Kasumi-1 (cell line): ENCODE data around the gene FYTTD1.
A peak's percentile ranks its signal among the peaks of the same experiment; 100 is the strongest.

ENCODE experiments used
- DNase-seq, 2 experiments: peaks; one replicate each; lab custom pipeline; 2025; lab: John Stamatoyannopoulos, UW

FYTTD1 gene

DNA sequence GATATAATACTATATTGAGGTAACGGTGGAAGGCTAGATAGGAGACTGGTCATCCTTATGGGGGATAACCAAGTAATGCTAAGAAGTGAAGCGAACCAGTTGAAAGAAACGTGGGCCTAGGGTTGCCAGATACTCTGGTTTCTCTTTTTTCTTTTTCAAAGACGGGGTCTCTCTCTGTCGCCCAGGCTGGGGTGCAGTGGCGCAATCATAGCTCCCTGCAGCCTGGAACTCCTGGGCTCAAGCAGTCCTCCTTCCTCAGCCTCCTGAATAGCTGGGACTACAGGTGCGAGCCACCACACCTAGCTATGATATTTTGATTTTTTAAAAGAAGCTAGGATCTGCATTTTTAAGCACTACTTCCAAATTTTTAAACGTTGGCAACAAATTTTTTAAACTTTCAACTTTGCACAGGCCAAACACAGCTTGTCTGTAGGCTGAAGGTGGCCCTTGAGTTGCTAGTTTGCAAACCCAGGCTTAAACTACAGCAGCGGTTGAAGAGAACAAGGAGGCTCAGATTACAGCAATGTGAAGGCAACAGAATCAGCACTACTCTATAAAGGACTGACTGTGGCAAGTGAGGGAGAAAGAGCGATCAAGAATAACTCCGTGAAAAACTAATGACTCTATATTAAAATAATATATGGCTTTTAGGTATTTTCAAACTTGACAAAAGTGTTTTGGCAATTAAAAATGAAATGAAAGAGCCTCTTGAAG, 11.8 kb upstream of the FYTTD1 start:
- no peak for DNase-seq

DNA sequence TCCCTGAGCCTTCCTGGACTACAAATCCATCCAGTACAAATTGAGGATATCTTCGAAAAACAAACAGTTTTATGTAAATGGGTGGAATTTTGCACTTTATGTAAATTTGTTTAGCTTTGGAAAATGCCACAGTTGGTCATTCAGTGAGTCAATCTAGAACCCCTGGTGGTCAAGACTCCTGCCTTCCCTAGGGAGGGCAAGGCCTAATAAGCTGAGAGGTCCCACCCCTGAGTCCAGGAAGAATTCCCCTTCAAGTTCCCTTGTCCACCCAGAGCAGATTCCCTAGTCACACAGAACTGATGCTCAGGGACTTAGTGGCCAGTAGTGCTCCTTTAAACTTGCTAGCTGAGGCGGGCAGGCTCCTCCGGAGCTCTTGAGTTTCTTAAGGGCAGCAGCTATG, 6.9 kb upstream of the FYTTD1 start:
- DNase-seq: no peak

DNA sequence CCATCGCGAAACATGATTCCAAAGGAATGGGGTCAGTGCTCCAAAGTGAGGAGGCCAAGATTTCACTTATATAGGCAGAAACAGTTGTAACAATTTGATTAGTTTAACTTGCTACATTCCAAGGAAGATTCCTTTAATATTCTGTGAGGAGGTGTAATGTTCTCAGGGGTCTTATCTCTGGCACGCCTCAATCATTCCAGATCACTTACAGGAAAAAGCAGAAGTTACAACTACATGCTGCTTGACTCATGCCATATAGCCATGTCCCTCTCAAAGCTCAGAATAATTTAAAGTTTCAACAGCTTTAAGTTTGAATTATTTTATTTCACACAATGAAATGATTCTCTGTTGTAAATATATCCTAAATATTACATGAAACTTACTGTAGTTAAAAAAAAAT, 3.5 kb upstream of the FYTTD1 start:
- DNase-seq: peak; percentile 20 to 38

DNA sequence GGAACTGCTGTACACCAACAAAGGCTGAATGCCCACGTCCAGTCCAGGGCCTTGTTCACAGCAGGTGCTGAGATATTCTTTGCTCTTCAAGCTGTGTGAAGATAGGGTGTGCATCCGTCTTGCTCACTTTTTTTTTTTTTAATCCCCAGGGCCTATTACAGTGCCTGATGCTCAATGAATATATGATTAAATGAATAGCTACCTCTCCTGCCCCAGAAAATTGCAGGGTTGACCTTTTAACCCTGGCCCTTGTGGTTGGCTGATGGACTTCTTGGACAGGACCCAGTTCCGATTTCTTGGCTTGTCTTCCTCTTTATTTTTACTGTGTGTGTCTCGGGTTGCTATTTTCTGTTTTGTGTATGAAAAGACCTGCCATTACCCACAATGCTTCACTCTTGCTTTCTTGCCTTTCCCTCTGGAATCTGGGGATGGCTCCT, 2.9 kb upstream of the FYTTD1 start:
- no peak for DNase-seq

DNA sequence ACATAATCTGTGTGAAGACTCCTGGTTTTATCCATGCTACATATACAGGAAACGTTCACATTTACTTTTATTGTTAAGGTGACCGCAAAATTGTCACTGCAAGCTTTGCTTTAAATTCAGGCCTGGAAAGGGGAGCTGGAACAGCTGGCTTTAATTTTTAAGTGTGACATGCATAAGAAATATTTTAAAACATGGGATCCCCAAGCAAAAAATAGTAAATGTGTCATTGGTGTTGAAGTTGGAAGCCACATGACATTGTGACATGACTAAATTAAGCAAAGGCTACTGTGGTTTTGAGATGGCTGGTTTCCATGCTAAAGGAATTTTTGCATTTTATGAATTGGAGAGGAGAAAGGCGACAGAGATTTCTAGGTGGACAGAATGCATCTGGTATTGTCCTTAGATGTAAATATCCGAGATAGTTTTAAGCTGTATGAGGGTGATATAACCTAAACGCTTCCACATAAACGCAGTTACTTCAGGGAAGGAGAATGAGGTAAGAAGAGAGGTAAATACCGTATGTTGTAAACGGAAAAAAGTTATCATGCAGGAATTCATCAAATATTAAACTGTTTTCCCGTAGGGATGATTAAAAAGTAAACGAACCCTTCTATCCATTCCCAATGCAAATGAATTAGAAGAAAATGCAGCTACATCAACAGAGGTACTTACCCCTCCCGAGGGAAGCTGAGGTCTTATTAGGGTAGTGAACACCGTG, 927 bp upstream of the FYTTD1 start:
- no peak for DNase-seq

DNA sequence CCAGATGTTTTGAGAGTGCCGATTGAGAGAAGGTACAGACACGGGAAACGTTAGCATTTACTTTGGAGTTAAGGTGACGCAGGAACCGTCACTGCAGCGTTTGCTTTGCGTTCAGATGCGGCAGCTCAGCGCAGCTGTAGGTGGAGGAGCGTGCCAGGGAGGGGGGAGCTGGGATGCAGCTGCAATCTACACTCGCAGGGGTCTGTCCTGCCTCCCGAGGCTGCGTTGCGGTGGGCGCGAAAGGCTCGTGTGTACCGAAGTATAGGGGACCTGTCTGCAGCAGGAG, 425 bp upstream of the FYTTD1 start:
- DNase-seq: no peak

DNA sequence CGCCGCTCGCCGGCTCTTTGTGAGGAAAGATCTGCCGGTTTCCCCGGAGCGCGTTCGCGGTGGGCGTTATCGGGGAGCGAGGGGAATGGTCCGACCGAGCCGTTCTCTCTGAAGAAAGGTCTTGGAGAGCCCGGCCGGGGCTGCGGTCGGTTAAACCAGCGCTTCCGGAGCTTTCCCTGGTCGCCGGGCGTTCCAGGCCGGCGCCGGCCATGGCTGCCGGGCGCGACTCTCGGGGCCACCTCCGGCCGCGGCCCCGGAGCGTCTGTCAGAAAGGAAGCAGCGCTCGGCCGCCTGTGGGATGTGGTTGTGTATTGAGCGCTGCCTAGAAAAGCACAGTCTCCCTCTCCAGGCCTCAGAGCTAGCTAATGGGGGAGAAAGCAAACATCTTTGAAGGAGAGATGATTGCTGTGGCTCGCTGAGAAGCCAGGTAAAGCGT, 731 bp downstream of the FYTTD1 start:
- DNase-seq: peak; percentile 51 to 58

DNA sequence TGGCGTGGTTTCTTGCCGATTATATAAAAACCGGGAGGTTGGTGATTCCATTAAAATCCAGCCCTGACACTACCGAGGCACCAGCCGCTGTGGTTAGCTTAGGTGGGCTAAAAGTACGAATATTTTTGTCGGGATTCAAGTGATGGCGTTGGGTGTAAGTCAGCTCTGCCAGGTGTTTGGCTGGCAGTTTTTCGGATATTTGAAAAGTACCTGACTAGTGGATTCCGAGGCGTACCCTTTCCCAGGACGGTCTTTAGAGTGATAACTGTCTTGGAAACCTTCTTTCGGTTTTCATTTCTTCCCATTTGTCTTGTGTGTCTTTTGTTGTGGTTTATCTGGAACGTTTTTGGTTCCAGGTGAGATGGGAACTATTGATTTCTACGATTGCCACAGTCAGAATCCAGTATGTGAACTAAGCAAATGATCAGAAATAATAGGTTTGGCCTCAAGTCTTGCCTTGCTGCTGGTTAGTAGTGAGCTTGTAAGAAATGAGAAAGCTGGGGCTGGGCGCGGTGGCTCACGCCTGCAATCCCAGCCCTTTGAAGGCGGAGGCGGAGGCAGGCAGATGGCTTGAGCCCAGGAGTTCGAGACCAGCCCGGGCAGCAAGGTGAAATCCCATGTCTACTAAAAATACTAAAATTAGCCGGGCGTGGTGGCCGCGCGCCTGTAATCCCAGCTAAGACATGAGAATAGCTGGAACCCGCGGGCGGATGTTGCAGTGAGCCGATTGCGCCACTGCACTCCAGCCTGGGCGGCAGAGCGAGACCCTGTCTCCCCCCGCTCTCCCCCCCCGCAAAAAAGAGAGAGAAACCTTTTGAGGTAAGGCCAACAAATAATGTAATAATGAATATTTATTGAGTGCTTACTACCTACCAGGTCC, 1.4 kb downstream of the FYTTD1 start:
- DNase-seq: peak in 1 of 2 experiments; percentile 46

DNA sequence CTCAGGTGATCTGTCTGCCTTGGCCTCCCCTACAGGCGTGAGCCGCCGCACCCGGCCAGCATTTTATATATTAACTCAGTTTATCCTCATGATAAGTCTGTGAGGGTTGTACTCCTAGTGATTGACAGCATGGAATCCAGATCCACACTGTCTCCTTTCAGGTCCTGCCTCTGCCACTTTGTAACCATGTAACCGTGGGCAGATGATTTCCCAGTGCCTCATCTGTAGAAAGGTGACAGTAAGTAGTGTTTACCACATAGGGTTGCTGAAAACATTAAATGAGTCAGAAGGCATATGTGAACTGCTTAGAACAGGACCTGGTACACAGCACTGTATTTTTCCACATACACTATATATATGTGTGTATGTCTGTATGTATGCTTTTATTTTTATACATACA, 2.4 kb downstream of the FYTTD1 start:
- DNase-seq: no peak

DNA sequence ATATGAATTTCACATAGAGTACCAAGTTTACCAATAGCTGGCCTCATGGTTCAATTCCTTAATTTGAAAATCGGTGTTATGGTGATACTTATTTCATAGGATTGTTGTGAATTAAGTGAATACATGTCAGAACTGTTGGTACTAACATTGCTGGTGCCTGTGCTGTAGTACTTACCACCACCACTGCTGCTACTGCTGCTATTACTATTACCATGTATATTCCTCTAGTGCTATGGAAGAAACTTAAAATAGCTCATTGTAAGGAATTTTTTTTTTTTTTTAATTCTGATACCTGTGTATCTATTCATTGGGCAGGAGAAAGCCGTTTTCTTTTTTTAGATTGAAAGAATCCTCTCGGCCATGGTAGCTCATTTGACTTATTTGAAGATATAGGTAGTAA, 3.6 kb downstream of the FYTTD1 start:
- DNase-seq: peak; percentile 24 to 25

DNA sequence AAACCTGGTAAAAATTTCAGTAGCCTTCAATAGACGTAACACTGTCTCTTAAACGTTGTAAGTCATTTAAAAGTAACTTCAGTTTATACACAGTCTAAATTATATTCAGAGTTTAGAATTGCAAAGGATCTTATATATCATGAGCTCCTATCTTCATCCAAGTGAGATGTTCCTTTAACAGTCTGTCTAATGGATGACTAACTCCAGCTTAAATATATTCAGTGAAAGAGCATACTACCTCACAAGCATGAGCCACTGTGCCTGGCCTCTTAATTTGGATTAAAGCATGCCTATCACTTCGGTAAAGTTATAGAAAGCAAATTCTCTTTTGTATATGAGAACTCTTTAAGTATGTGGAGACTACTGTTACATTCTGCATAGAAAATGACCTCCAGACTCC, 7.0 kb downstream of the FYTTD1 start:
- DNase-seq: no peak

DNA sequence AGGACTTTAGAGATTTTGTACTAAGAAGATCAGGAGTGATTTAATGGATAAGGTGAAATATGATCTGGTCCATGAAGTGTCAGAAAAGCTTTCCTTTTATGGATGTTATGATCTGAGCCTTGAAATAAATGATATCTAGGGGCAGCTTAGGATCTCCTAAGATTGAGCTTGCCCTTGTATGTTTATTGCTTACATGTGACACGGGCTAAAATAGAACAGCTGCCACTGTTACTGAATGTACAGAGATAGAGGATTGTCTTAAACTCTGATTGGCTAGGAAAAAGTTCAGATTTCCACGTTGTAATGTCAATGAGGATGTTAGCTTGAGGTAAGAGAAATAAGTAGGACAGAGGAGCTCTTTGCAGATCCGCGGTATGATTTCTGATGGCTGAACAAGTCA, 8.8 kb downstream of the FYTTD1 start:
- no peak for DNase-seq

DNA sequence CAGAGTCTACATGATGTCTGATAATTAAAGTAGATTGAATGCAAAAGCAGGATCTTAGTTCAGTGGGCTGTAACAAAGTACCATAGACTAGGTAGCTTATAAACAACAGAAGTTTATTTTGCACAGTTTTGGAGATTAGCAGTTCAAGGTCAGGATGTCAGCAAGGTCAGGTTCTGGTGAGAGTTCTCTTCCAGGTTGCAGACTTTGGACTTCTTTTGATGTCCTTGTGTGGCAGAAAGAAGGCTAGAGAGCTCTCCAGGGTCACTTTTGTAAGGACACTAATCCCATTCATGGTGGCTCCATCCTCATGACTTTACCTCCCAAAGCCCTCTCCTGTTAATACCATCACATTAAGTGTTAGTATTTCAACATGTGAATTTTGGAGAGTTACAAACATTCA, 12.1 kb downstream of the FYTTD1 start:
- no peak for DNase-seq

DNA sequence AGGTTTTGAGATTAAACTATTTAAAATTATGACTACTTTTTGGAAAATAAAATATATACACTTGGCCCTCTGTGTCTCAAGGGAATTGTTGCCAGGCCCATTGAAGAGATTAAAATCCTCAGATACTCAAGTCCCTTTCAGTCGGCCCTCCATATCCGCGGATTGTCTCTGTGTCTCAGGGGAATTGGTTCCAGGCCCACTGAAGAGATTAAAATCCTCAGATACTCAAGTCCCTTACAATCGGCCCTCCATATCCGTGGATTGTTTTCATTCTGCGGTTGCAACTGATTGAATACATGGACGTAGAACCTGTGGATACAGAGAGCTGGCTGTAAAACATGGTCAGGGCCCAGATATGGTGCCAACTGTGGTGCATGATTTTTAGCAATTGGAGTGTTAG, 25.6 kb downstream of the FYTTD1 start:
- no peak for DNase-seq

DNA sequence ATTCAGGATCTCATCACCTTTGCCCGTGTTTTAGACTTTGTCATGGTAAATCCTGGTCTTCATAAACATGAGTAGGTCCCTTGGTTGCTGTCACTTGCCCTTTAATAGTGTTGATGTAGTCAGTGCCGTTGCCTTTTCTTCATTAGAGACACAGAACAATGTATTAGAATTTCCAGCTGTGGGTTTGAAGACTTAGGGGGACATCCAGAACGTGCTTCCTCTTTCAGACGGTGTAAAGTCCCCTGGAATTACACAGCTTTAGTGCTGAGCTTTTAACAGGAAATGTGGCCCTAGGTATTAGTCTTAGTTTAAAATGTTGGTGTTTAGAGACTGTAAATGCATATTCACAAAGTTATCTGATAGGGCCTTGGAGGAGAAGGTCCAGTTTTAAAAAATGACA, 32.5 kb downstream of the FYTTD1 start:
- peak; percentile 30 to 41 for DNase-seq

DNA sequence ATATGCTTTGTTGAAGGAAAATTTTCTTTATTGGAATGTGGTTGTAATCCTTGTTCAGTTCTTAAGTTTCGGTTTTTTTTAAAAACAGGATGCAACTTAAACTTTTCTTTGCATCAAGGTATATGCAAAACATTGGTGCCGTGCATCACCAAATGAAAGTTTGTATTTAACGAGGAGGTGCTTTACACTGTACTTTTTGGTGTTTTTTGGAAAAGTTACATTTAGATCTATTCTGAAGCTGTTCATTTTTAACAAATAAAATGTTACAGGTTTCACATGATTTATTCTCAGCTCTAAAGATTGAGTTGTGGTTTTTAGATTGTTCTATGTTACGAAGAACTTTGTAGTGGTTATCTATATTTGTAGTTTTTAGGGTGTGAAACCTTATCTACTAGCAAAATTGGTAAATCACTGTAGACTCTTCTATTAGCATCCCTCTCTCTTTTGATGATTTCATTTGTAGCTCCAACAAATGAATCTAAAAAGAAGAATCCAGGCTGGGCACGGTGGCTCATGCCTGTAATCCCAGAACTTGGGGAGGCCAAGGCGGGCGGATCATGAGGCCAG, 34.4 kb downstream of the FYTTD1 start:
- DNase-seq: no peak

DNA sequence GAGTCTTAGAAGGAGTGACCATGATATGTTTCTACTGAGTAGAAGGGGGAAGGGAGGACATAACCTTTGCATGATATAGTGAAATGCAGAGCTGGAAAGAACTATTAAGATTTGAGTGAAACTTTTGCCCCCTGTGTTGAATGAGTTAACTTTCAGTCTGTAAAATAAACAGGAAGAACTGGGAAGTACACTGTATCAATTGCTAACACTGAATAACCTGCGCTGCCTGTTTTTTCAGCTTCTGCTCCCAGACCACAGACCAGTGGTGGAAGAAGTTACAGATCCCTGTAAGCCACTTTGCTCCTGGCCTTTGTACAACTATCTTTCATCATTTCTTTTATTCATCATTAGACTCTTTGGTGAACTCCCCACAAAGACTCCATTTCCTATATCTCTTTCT, 37.7 kb downstream of the FYTTD1 start:
- DNase-seq: no peak

DNA sequence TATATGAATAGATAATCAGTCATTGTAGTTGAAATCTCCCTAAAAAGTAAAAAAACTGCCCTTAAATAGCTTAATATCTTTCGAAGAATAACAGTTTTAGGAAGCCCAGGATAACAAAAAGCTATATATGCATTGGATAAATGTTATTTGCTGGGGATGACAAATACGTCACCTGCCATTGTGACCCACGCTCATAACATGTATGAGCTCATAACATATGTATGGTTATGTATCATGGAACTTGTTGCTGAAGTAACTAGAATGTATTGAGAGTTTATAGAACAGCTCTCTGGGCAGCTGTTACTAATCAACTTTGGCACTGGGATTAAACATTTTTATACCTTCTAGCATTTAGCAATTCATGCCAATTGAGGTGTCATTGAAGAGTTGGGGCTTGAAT, 39.6 kb downstream of the FYTTD1 start:
- DNase-seq: no peak

DNA sequence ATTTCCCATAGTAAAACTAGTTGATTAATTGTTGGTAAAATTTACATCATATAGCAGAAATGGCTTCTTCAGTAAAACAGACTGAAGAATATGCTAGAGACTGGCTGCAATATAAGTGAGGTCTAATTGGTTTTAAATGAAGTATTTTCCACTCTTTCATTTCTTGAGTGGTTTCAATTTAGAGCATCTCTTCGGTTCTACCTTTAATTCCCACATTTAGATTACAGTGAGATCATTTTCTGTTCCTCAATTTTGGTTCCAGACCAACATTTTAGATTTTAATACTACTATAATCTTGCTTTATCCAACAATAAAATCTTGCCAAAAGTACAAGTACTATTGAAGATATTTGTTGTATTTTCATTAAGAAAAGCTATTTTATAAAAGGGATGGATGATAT, 40.4 kb downstream of the FYTTD1 start:
- DNase-seq: no peak

DNA sequence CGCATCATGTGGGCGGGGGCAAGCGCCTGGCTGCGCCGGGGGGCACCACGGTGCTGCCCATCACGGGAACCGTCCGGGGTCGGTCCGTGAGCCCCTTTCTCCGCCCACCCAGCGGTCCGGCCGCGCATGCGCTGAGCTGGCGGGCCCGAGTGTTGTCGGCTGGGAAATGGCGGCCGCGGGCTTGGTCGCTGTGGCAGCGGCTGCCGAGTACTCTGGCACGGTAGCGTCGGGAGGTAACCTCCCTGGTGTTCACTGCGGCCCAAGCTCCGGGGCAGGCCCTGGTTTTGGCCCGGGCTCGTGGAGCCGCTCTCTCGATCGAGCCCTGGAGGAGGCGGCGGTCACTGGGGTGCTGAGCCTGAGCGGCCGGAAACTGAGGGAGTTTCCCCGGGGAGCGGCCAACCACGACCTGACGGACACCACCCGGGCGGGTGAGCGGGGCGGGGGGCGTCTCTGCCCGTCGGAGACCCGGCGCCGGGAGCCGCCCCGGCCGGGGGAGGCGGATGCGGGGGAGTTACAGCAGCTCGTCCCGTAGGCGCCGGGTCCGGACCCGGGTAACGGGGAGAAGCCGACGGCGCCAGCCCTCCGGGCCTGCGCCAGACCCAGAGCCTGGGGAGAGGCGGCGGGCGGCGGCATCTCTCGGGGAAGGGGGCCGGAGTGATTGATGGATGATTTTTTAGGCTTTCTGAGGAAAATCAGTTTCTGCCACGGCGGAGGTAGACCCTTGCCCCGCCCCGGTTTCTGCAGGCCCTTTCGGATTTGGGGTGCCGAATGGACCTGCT, 41.6 kb downstream of the FYTTD1 start, which contains the start of gene LRCH3:
Gene LRCH3, plus strand, starts transcription at position 142 of the 779 bp plus-strand sequence. Its CDS starts 25 bp downstream, at position 167.
- peak; percentile 59 to 67 for DNase-seq

DNA sequence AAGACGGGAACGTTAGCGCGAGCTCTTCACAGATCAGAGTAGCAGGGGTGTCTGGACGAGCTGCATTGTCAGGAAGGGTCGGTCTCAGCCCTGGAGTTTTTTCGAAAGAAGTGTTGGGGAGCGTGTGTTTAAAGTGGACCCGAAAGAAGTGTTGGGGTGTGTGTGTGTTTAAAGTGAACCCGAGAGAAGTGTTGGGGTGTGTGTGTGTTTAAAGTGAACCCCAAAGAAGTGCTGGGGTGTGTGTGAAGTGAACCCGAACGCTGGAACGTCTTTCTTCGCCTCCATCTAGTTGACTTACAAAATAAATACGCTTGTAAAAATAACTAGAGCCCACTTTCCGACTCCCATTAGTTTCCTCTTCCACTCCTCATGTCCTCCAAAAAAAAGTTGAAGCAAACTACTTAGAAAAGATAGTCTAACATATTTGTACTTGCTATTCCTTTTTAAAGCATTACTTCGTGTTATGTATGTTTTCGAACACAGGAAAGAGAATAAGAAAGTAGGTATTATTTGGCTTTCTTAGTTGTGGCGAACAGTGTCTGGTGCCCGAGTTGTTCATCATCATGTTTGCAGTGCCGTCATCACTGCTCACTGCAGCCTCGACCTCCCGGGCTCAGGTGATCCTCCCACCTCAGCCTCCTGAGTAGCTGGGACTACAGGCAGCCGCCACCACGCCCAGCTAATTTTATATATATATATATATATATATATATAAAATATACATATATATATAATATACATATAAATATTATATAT, 42.4 kb downstream of the FYTTD1 start:
- peak; percentile 30 to 53 for DNase-seq
